Sigmoid colon (tissue), 4 donors: ENCODE data around the gene AP4S1.

ENCODE experiments used
- EP300 ChIP-seq, 4 donors: sonication (generic); formaldehyde crosslinking; IDR thresholded peaks; one replicate each; pipeline ENCODE4 v1.6.1; 2017; ENCODE audit warnings: antibody characterized with exemption in 4 of 4
- POLR2A ChIP-seq, 2 donors: fragments of 450-650 bp; IDR thresholded peaks; one replicate each; pipeline ENCODE4 v1.6.1; 2016; ENCODE audit warnings: antibody characterized with exemption in 2 of 2, mild to moderate bottlenecking in 2 of 2, moderate library complexity in 2 of 2
- TF ChIP-seq, protein P1 (sequence below), 4 experiments: fragments of 450-650 bp in 3 of 4; fragments of 200-600 bp in 1 of 4; IDR thresholded peaks; one replicate each; pipeline ENCODE4 v1.5.1; 2016 to 2019; ENCODE audit warnings: antibody characterized with exemption in 4 of 4, mild to moderate bottlenecking in 3 of 4, moderate library complexity in 2 of 4

DNA sequence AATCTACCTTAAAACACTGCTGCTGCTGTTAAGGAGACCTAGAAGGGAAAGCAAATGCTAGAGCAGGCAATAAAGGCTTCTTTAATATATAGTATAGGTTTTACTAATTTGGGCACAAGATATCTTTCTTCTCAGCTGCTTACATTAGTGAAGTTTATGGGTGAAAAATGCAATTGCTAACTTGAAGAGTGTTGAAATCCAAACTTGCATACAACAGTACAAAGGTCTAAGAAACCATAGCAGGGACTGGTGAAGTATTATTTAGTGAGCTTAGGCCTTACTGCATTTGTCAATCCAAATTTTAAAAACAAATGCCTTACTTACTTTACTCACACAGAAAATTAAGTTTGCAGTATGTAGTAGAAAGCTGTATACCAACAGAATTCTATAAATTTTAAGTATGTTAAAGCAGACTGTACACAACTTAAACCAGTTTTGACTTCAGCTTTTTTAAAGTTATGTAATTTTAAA lies 1.4 kb upstream of the AP4S1 start:
- TF ChIP-seq, protein P1, sequence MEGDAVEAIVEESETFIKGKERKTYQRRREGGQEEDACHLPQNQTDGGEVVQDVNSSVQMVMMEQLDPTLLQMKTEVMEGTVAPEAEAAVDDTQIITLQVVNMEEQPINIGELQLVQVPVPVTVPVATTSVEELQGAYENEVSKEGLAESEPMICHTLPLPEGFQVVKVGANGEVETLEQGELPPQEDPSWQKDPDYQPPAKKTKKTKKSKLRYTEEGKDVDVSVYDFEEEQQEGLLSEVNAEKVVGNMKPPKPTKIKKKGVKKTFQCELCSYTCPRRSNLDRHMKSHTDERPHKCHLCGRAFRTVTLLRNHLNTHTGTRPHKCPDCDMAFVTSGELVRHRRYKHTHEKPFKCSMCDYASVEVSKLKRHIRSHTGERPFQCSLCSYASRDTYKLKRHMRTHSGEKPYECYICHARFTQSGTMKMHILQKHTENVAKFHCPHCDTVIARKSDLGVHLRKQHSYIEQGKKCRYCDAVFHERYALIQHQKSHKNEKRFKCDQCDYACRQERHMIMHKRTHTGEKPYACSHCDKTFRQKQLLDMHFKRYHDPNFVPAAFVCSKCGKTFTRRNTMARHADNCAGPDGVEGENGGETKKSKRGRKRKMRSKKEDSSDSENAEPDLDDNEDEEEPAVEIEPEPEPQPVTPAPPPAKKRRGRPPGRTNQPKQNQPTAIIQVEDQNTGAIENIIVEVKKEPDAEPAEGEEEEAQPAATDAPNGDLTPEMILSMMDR (IDR thresholded peaks at IDR 0.05) = no peak
- TF ChIP-seq EP300 (IDR thresholded peaks at IDR 0.05) (no peak), POLR2A (IDR thresholded peaks at IDR 0.05) (no peak)
